ENCODE measurements around the gene ADAMTS17. TPM values are rescaled to one million over a fixed set of nuclear protein-coding genes. Genes with fewer than 3 reads are reported as not detected.

ADAMTS17 gene
- total and polyA plus RNA-seq, 5 donors from 2014 or later, result 0.20 to 8.2 (median 0.67) TPM; not detected in 1

GRCh38 chr15:100338247-100338646 is 3.5 kb downstream of the ADAMTS17 start:
- ATAC-seq (ENCODE audit: low read depth in 2 of 2), result no peak
- peak overlapping the region in 3 of 4 donors; percentile 2 to 84 (median 22) for H3K4me3 Mint-ChIP-seq

GRCh38 chr15:100337096-100338044 is 4.4 kb downstream of the ADAMTS17 start:
- DNase-seq, result no peak
- H3K9me3 Mint-ChIP-seq, result peaks cover 0 to 2% (median 0%) of the 10 kb centered on the region in 7 donors
- H3K4me1 Mint-ChIP-seq, result peaks cover 5 to 63% (median 32%) of the 10 kb centered on the region in 4 donors
- H3K36me3 ChIP-seq (ENCODE audit: control insufficient read depth, insufficient read depth, low read length), result no peaks in the 10 kb centered on the region
- no peaks in the 10 kb centered on the region for H3K9me3 ChIP-seq (ENCODE audit: control insufficient read depth in 2 of 2, low read length in 2 of 2)
- peaks cover 4% of the 10 kb centered on the region for H3K36me3 Mint-ChIP-seq
- ATAC-seq (ENCODE audit: low read depth in 2 of 2), result no peak
- H3K27ac ChIP-seq (ENCODE audit: insufficient read depth, low read length, poor library complexity, severe bottlenecking), result no peak overlapping the region
- no peak overlapping the region for H3K4me3 Mint-ChIP-seq
- H3K27me3 ChIP-seq (ENCODE audit: control insufficient read depth, insufficient read depth, low read length), result no peaks in the 10 kb centered on the region
- H3K27ac Mint-ChIP-seq, result peak overlapping the region in 1 of 3 donors; percentile 39
- H3K4me3 ChIP-seq (ENCODE audit: low read depth, low read length), result no peak overlapping the region
- peaks cover 28% of the 10 kb centered on the region for H3K4me1 ChIP-seq (ENCODE audit: control insufficient read depth, insufficient read depth, low read length, poor library complexity, severe bottlenecking)
- peaks cover 9% of the 10 kb centered on the region for H3K27me3 Mint-ChIP-seq

More at GRCh38 chr15:100338247-100338646, 3.5 kb downstream of the ADAMTS17 start:
- peaks cover 0 to 2% (median 0%) of the 10 kb centered on the region in 7 donors for H3K9me3 Mint-ChIP-seq
- Histone ChIP-seq H3K36me3 (ENCODE audit: control insufficient read depth, insufficient read depth, low read length) (no peaks in the 10 kb centered on the region), H3K27ac (ENCODE audit: insufficient read depth, low read length, poor library complexity, severe bottlenecking) (no peak overlapping the region), H3K27me3 (ENCODE audit: control insufficient read depth, insufficient read depth, low read length) (no peaks in the 10 kb centered on the region), H3K4me3 (ENCODE audit: low read depth, low read length) (no peak overlapping the region), H3K9me3 (ENCODE audit: control insufficient read depth in 2 of 2, low read length in 2 of 2) (no peaks in the 10 kb centered on the region), H3K4me1 (ENCODE audit: control insufficient read depth, insufficient read depth, low read length, poor library complexity, severe bottlenecking) (peaks cover 28% of the 10 kb centered on the region)
- H3K27ac Mint-ChIP-seq, result peak overlapping the region in 1 of 3 donors; percentile 77
- peaks cover 4% of the 10 kb centered on the region for H3K36me3 Mint-ChIP-seq
- peaks cover 11% of the 10 kb centered on the region for H3K27me3 Mint-ChIP-seq
- H3K4me1 Mint-ChIP-seq, result peaks cover 5 to 56% (median 28%) of the 10 kb centered on the region in 4 donors
- DNase-seq, result no peak

GRCh38 chr15:100336061-100336460 is 5.7 kb downstream of the ADAMTS17 start:
- Histone ChIP-seq H3K9me3 (ENCODE audit: control insufficient read depth in 2 of 2, low read length in 2 of 2) (no peaks in the 10 kb centered on the region), H3K27me3 (ENCODE audit: control insufficient read depth, insufficient read depth, low read length) (no peaks in the 10 kb centered on the region), H3K4me1 (ENCODE audit: control insufficient read depth, insufficient read depth, low read length, poor library complexity, severe bottlenecking) (peaks cover 32% of the 10 kb centered on the region), H3K36me3 (ENCODE audit: control insufficient read depth, insufficient read depth, low read length) (no peaks in the 10 kb centered on the region), H3K27ac (ENCODE audit: insufficient read depth, low read length, poor library complexity, severe bottlenecking) (no peak overlapping the region), H3K4me3 (ENCODE audit: low read depth, low read length) (no peak overlapping the region)
- Mint-ChIP-seq H3K4me1 (peaks cover 5 to 70% (median 39%) of the 10 kb centered on the region in 4 donors), H3K4me3 (peak overlapping the region in 1 of 4 donors; percentile 36), H3K9me3 (peaks cover 0 to 2% (median 0%) of the 10 kb centered on the region in 7 donors), H3K27me3 (peaks cover 9% of the 10 kb centered on the region), H3K36me3 (peaks cover 4% of the 10 kb centered on the region), H3K27ac (no peak overlapping the region)
- no peak for DNase-seq
- no peak for ATAC-seq (ENCODE audit: low read depth in 2 of 2)

- peaks cover 4% of the 10 kb centered on the region for H3K36me3 Mint-ChIP-seq
- no peak overlapping the region for H3K27ac Mint-ChIP-seq
- no peak for ATAC-seq (ENCODE audit: low read depth in 2 of 2)
- H3K36me3 ChIP-seq (ENCODE audit: control insufficient read depth, insufficient read depth, low read length), result no peaks in the 10 kb centered on the region
- H3K4me3 ChIP-seq (ENCODE audit: low read depth, low read length), result no peak overlapping the region
- no peak overlapping the region for H3K4me3 Mint-ChIP-seq
- H3K9me3 ChIP-seq (ENCODE audit: control insufficient read depth in 2 of 2, low read length in 2 of 2), result no peaks in the 10 kb centered on the region
- peaks cover 9 to 75% (median 44%) of the 10 kb centered on the region in 4 donors for H3K4me1 Mint-ChIP-seq
- no peak for DNase-seq
- peaks cover 36% of the 10 kb centered on the region for H3K4me1 ChIP-seq (ENCODE audit: control insufficient read depth, insufficient read depth, low read length, poor library complexity, severe bottlenecking)
- H3K9me3 Mint-ChIP-seq, result peaks cover 0 to 2% (median 0%) of the 10 kb centered on the region in 7 donors
- peaks cover 9% of the 10 kb centered on the region for H3K27me3 Mint-ChIP-seq
- H3K27me3 ChIP-seq (ENCODE audit: control insufficient read depth, insufficient read depth, low read length), result no peaks in the 10 kb centered on the region
- H3K27ac ChIP-seq (ENCODE audit: insufficient read depth, low read length, poor library complexity, severe bottlenecking), result no peak overlapping the region
These were observed 6.3 kb downstream of the ADAMTS17 start for GRCh38 chr15:100335335-100335999.

GRCh38 chr15:100334905-100335304 is 6.9 kb downstream of the ADAMTS17 start:
- peaks cover 11 to 75% (median 46%) of the 10 kb centered on the region in 4 donors for H3K4me1 Mint-ChIP-seq
- peaks cover 9% of the 10 kb centered on the region for H3K27me3 Mint-ChIP-seq
- Histone ChIP-seq H3K4me1 (ENCODE audit: control insufficient read depth, insufficient read depth, low read length, poor library complexity, severe bottlenecking) (peaks cover 39% of the 10 kb centered on the region), H3K9me3 (ENCODE audit: control insufficient read depth in 2 of 2, low read length in 2 of 2) (no peaks in the 10 kb centered on the region), H3K4me3 (ENCODE audit: low read depth, low read length) (no peak overlapping the region), H3K27me3 (ENCODE audit: control insufficient read depth, insufficient read depth, low read length) (no peaks in the 10 kb centered on the region), H3K36me3 (ENCODE audit: control insufficient read depth, insufficient read depth, low read length) (no peaks in the 10 kb centered on the region), H3K27ac (ENCODE audit: insufficient read depth, low read length, poor library complexity, severe bottlenecking) (no peak overlapping the region)
- no peak overlapping the region for H3K4me3 Mint-ChIP-seq
- no peak overlapping the region for H3K27ac Mint-ChIP-seq
- peaks cover 4% of the 10 kb centered on the region for H3K36me3 Mint-ChIP-seq
- ATAC-seq (ENCODE audit: low read depth in 2 of 2) (no peak), DNase-seq (no peak)
- H3K9me3 Mint-ChIP-seq, result peaks cover 0 to under 1% (median 0%) of the 10 kb centered on the region in 7 donors

- Histone ChIP-seq H3K36me3 (ENCODE audit: control insufficient read depth, insufficient read depth, low read length) (no peaks in the 10 kb centered on the region), H3K4me1 (ENCODE audit: control insufficient read depth, insufficient read depth, low read length, poor library complexity, severe bottlenecking) (peaks cover 43% of the 10 kb centered on the region), H3K27ac (ENCODE audit: insufficient read depth, low read length, poor library complexity, severe bottlenecking) (no peak overlapping the region), H3K27me3 (ENCODE audit: control insufficient read depth, insufficient read depth, low read length) (no peaks in the 10 kb centered on the region), H3K9me3 (ENCODE audit: control insufficient read depth in 2 of 2, low read length in 2 of 2) (no peaks in the 10 kb centered on the region), H3K4me3 (ENCODE audit: low read depth, low read length) (no peak overlapping the region)
- no peak for DNase-seq
- peak overlapping the region in 1 of 4 donors; percentile 6 for H3K4me3 Mint-ChIP-seq
- H3K9me3 Mint-ChIP-seq, result no peaks in the 10 kb centered on the region
- H3K4me1 Mint-ChIP-seq, result peaks cover 11 to 76% (median 48%) of the 10 kb centered on the region in 4 donors
- H3K36me3 Mint-ChIP-seq, result peaks cover 4% of the 10 kb centered on the region
- H3K27me3 Mint-ChIP-seq, result peaks cover 9% of the 10 kb centered on the region
- H3K27ac Mint-ChIP-seq, result no peak overlapping the region
- ATAC-seq (ENCODE audit: low read depth in 2 of 2), result no peak
These were observed 7.3 kb downstream of the ADAMTS17 start for GRCh38 chr15:100334456-100334855.

- Mint-ChIP-seq H3K27me3 (peaks cover 9% of the 10 kb centered on the region), H3K36me3 (peaks cover 4% of the 10 kb centered on the region), H3K27ac (peak overlapping the region in 1 of 3 donors; percentile 23), H3K4me3 (peak overlapping the region in 1 of 4 donors; percentile 6), H3K9me3 (no peaks in the 10 kb centered on the region), H3K4me1 (peaks cover 11 to 76% (median 45%) of the 10 kb centered on the region in 4 donors)
- Histone ChIP-seq H3K36me3 (ENCODE audit: control insufficient read depth, insufficient read depth, low read length) (no peaks in the 10 kb centered on the region), H3K27ac (ENCODE audit: insufficient read depth, low read length, poor library complexity, severe bottlenecking) (no peak overlapping the region), H3K9me3 (ENCODE audit: control insufficient read depth in 2 of 2, low read length in 2 of 2) (no peaks in the 10 kb centered on the region), H3K4me1 (ENCODE audit: control insufficient read depth, insufficient read depth, low read length, poor library complexity, severe bottlenecking) (peaks cover 46% of the 10 kb centered on the region), H3K27me3 (ENCODE audit: control insufficient read depth, insufficient read depth, low read length) (no peaks in the 10 kb centered on the region), H3K4me3 (ENCODE audit: low read depth, low read length) (no peak overlapping the region)
- ATAC-seq (ENCODE audit: low read depth in 2 of 2), result no peak
- DNase-seq, result no peak
These were observed 7.8 kb downstream of the ADAMTS17 start for GRCh38 chr15:100334015-100334414.

Measured in CD4-positive, CD25-positive, alpha-beta regulatory T cell (primary cell).